ENCODE results near the gene OLIG1.

The OLIG1 gene

DNA sequence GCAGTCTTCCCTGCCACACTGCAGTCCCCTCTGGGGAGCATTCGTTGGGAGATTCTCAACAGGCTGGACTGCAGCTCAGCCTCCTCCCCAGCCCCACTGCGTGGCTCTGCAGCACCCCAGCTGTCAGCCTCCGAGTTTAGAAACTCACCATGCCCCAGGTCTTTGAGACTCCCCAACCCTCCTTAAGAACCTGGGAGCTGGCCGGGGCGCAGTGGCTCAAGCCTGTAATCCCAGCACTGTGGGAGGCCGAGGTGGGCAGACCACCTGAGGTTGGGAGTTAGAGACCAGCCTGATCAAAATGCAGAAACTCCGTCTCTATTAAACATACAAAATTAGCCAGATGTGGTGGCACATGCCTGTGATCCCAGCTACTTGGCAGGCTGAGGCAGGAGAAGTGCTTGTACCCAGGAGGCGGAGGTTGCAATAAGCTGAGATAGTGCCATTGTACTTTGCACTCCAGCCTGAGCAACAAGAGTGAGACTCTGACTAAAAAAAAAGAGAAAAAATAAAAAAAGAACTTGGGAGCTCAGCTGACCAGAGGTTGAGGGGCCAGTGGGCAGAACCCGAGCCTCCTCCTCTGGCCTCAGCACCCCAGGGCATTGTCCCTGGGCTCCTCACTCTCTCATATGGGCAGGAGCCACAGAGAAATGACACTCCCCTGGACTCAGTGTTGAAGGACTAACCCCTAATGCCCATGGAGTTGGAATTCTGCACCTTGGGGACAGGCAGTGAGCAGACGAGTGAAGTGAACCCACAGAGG, 38.6 kb upstream of the OLIG1 start:
- DNase-seq: no peak

DNA sequence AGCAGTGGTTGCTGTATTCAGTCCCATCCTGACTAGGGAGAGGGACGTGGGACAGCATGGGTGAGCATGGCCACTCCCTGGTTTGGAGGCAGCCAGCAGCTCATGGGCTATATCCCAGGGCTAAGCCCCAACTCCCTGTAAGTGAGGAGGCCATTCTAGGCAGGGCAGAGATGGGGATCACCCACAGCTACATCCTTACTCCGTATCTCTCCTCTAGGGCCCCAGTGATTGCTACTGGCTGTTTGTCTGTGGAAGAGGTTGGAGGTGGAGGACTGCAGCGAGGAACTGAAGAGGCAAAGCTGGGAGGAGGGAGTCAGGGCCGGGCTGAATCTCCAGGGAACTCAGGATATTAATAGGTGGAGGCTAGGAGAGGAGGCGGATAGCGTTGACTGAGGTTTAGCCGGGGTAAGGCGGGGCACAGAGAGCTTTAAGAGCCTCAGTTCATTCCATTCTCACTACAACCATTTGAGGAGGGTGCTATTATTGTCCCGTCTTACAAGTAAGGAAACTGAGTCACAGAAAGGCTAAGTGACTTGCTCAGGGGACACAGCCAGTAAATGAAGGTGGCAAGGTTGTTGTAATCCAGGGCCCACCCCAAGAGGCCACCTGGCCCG, 37.4 kb upstream of the OLIG1 start:
- no peak for DNase-seq

DNA sequence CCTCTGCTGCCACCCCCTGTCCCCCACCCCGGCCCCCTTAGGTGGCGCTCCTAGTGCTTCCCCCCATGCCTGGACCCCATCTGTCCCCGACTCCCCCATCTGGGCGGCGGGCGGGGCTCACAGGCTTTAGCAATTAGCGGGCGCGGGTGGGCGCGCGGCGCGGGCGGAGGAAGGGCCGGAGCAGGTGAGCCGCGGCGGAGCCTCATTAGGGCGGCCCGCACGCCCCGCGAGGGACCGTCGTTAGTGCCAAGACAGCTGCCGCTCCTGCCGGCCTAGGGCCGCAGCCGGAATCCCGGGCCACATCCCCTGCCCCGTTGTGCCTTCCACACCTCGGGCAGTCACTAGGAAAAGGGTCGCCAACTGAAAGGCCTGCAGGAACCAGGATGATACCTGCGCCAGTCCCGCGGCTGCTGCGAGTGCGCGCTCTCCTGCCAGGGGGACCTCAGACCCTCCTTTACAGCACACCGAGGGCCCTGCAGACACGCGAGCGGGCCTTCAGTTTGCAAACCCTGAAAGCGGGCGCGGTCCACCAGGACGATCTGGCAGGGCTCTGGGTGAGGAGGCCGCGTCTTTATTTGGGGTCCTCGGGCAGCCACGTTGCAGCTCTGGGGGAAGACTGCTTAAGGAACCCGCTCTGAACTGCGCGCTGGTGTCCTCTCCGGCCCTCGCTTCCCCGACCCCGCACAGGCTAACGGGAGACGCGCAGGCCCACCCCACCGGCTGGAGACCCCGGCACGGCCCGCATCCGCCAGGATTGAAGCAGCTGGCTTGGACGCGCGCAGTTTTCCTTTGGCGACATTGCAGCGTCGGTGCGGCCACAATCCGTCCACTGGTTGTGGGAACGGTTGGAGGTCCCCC, 36.6 kb upstream of the OLIG1 start:
- no peak for DNase-seq

DNA sequence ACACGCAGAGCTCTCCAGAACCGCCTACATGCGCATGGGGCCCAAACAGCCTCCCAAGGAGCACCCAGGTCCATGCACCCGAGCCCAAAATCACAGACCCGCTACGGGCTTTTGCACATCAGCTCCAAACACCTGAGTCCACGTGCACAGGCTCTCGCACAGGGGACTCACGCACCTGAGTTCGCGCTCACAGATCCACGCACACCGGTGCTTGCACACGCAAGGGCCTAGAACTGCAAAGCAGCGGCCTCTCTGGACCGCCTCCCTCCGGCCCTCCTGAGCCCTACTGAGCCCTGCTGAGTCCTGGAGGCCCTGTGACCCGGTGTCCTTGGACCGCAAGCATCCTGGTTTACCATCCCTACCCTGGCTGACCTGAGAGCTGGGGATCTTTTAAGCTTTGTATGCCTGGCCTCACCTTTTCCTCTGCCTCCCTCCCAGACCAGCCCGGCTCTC, 36.0 kb upstream of the OLIG1 start:
- no peak for DNase-seq

DNA sequence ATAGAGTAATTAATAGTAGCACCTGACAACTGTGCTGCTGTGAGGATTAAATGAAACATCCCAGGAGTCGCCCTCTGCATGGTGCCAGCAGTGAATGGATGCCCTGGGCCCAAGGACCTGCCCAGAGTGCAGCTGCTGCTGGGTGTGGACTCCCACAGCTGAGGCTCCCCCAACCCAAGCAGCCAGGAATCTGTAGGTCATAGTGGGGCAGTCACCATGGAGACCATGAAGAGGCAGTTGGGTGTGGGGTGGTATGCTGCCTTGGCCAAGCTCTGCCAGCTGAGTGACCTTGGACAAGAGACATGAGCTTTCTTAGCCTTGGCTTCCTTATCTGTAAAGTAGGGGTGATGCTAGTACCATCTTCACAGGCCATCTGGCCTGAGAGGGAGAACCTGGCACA, 34.8 kb upstream of the OLIG1 start:
- no peak for DNase-seq

DNA sequence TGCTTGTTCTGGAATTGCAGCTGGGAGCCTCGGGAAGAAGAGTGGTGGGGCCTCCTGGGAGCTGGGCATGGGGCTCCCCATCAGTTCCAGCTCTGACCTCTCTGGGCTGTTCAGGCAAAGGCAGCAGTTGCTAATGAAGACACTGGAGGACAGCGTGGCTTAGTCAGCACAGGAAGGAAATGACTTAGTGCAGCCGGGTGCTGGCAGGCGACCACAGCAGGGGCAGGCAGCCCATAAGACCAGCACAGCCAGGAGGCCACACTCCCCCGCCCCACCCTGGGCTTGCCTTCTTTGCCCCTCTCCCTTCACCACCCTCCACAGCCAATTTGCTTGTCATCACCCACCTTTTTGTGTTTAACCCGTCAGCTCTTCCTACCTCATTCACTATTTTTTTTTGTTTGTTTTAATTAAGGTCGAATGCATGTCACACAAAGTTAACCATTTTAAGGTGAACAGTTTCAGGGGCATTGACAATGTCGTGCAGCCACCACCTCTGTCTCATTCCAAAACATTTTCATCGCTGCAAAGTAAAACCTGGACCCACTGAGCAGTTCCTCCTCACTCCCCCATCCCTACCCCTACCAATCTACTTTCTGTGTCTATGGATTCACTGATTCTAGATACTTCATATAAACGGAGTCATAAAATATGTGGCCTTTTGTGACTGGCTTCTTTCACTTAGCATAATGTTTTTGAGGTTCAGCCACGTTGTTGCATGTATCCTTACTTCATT, 33.3 kb upstream of the OLIG1 start:
- peak; percentile 50 for DNase-seq

DNA sequence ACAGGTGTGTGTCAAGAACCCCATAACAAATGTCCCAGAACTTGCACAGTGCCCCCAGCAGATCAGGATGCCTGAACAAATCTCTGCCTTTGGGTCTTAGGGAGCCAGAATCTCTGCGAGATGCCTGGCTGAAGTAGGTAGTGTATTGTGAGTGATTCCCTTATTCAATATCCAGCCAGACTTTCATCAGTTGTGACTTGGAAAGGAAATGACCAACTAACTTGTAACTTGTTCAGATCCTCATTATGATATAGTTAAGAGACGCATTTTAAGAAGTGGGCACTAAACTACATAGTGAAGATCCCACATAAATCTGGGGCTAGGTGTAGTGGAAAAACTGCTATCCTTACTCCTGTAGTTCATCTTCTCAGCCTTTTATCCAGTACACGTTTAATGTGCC, 32.4 kb upstream of the OLIG1 start:
- no peak for DNase-seq

DNA sequence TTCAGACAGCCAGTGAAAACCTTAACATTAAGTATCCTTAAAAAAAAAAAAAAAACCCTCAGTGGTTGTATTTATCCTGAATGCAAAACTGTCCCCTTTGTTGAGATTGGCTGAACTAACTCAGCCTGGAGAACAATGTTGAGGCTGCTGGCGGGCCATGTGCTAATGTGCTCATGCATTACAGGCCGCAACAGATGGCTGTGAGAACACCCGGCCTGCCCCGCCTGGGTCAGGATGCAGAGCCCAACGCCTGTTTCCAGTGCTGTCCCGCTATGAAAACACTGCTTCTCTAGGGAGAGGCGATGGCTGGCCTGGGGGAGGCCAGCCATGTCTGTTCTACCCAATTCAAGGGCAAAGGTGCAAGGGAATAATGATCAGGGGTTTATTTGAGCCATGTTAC, 30.4 kb upstream of the OLIG1 start:
- DNase-seq: no peak

DNA sequence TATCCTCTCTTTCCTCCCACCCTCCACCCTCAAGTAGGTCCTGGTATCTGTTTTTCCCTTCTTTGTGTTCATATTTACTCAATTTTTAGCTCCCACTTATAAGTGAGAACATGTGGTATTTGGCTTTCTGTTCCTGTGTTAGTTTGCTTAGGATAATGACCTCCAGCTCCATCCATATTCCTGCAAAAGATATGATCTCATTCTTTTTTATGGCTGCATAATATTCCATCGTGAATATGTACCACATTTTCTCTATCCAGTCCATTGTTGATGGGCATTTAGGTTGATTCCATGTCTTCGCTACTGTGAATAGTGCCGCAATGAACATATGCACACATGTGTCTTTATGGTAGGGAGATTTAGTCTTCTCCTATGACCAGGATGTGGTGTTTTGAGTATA, 29.7 kb upstream of the OLIG1 start:
- no peak for DNase-seq

DNA sequence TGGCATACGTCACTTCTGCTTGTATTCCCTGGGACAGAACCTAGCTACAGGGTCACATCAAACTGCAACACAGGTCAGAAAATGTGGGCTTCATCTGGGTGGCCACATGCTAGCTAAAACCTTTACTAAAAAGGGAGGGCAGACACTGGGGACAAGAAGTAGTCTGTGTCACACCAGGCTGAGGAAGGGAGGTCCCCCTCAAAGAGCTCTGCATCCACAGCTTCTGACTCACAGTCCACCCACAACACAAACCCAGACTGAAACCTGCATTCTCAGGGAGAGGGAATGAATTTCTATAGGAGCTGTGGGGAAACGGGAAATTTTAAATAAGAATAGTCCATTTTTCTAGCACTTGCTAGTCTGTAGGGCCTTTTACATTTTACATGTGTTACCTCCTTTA, 28.0 kb upstream of the OLIG1 start:
- DNase-seq: no peak

DNA sequence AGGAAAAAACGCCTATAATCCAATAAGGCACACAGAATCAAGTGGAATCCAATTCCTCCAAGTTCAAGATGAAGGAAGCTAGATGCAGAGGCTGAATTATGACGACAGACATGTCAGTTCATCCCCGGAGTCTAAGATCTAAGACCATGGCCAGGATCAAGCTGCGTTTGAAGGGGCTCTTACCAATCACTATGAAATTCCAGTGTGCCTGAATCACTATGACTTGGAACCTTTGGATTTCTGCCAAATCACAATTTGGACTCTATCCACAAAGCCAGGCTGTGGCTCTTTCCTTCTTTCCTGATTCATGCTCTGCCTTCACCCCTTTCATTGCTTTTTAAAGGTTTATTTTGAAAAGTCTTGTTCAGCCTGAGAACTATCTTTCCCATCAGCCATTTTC, 27.1 kb upstream of the OLIG1 start:
- peak; percentile 91 for DNase-seq

DNA sequence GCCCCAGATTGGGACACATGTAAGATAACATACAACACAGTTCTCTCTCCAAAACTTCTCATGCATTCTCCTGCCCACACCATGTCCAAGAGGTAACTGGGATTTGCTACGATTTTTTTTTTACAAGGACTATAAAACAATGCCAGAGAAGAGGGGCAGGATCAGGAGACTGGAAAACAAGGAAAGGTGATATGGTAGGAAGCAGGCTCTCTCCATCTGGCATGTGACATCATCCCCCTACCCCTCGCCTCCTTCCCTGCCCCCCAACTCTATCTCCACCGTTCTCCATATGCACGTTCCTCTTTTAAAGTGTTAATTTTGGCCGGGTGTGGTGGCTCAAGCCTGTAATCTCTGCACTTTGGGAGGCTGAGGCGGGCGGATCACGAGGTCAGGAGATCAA, 23.5 kb upstream of the OLIG1 start:
- DNase-seq: no peak

DNA sequence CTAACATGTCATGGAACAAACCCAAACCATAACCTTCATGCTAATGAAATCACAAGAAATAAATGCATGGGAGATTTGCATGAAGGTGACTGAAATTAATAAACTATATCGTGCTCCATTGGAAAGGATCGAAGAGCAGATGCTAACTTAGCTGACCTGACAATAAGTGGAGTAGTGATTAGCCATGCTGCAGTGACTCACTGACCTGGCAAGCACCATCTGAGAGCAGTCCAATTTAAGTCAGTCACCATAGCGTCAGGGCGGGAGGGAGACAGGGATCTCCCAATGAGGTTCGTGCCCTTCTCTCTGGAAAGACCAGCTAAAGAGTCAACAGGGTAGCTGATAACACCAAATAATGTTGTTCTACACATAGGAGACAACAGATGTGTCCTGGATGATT, 22.7 kb upstream of the OLIG1 start:
- DNase-seq: peak; percentile 40

DNA sequence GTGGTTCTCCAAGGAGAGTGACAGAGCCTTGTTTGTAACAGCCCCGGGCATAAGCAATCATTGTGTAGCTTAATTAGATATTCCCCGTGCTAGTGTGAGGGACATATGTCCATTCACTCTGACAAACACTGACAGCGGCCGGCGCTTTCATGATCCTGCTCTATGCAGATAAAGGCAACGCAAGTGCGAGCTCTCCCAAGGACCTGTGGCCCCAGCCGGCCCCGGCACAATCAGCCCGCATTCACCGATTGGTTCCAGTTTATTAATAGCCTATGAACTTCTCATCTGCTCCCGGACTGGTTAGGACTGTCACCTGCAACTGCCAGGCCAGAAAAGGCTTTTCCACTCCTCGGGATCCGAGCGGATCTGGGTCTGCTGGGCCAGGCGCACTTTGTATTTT, 18.0 kb upstream of the OLIG1 start:
- no peak for DNase-seq

DNA sequence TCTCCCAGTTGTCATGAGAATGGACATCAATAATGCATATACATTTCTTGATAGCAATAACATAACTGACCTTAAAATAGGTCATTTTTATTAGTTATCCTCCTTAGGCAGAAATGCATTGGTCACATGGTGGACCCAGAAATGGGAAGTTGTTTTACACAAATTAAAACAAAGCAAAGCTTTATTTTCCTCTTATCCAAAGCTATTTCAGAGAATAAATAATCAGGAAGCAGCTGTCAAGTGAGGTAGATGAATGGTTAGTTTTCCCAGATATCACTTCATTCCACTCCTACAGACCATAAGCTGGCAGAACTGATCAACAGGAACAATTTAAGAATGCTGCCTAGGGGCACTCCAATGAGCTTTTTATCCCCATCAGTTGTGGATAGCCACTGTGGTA, 16.0 kb upstream of the OLIG1 start:
- no peak for DNase-seq

DNA sequence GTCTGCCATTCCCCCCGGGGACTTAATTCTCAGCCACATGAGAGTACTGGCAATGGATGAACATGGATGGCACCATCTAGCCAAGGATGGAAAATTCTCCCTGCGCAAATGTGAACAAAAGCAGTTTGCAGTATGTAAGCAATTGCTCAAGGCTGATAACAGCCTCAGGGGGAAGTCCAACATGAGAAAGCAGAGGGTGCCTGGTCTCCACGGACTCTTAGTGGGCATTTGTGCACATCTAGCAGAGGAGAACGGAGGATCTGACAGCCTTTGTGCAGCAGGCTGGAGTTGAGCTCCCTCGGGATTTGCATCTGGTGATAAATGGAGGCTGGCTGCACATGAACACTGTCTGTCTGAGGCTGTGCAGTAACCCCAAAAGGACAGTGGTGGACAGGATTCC, 13.9 kb upstream of the OLIG1 start:
- DNase-seq: no peak

DNA sequence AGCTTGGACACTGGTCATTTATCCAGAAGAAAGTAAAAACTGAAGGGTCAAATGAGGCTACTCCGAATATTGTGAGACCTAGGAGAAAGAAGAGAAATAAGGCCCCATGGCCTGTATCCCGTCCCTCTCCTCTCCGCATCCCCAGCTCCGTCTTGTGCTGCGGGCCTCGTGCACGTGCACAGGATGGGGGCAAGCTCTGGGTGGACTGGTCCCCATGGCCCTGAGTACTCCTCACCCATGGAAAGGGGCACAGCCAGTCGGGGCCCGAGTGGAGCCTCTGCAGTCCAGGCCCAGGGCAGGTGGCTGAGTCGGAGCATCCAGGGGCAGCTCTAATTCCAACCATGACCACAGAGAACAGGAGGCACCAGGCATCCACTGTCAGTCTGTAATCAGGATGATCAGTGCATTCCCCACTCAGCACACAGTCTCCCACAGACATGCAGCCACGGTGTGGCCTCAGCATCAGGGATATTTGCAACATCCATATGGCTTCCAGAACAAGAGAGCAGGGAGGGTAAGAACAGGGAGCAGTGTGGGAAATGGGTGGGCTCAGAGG, 12.5 kb upstream of the OLIG1 start:
- no peak for DNase-seq

DNA sequence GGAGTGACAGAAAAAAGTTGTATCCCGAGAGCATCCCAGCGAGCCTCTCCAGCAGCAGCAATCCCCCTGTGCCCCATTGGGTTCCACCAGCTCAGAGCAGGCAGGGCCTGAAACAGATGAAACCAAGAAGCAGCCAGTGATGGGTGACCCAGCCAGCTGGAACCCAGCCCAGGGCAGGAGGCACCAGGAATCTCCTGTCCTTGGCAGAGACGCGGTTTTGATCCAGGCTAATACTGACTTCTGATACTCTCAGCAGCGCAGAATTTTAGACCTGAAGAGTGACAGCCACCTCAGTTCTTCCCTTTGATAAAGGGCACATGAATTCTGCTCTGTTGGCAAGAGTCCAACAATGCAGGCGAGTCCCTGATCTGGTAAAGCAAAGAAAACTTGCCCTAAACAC, 11.4 kb upstream of the OLIG1 start:
- DNase-seq: no peak

DNA sequence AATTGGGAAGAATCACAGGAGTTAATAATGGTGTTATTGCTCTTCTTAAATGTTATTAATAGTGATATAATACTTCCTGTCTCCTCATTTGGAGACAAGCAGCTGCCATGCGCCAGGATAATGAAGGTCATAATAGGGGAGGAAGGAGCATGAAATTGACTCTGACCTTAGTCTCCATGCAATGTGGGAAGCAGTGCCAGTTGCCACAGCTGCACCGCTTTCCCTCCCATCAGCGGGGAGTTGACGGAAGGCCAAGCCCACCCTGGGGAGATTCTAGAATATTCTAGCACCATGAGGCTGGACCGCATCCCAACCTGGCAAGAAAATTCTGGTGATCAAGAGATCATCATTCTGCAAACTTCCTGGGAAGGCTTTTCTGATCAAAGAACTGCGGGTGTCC, 11.0 kb upstream of the OLIG1 start:
- no peak for DNase-seq

DNA sequence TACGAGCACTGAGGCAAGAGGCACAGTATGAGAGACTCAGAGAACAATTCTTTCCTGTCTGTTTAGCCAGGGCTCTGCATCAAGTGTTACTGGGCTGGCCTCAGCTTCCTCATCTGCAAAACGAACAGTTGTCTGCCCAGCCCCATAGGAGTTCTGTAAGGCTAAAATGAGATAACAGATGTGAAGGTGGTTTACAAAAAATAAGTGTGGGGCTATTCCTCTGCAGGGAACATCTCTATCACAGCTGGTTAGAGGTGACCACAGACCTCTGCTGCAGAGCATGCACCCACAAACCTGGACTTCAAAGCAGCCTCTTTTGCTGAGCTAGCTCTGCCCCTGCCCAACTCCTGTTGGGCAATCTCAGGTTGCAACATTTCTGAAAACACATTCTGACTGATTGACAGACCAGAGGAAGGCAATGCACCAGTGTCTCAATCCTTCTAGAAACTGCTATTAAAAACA, 10.5 kb upstream of the OLIG1 start:
- DNase-seq: no peak

DNA sequence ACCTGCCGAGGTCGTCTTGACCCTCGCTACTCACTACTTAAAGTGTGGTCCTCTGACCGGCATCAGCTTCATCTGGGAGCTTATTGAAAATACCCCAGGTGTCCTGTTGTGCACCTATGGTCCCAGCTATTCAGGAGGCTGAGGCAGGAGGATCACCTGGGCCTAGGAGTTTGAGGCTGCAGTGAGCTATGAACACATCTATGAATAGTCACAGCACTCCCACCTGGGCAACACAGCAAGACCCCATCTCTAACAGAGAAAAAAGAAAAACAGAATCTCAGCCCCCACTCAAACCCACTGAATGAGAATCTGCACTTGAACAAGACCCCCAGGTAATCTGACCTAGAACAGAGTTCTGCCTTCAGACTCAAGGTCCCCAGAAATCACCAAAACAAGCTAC, 8.7 kb upstream of the OLIG1 start:
- DNase-seq: no peak

DNA sequence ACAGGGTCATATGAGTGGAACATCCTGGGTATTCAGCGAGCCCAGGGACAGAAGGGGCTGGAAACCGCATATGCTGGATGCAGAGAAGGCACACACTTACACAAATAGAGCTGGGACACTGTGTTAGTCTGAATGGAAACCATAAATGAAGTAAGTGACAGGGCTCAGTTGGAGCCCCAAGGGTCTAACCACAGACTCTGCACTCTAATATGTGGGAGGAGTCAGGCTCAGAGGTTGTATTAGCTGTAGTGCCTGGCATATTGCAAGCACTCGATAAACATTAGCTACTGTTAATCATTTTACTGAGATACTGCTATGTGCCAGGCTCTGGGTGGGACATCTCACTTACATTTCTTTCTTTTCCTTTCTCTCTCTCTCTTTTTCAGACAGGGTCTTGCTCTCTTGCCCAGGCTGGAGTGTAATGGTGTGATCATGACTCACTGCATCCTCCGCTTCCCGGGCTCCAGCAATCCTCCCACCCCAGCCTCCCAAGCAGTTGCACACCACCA, 6.5 kb upstream of the OLIG1 start:
- no peak for DNase-seq

Measured in fibroblast of upper back skin (primary cell).